ENCODE results near the gene CA5A. TPM values are rescaled to one million over a fixed set of nuclear protein-coding genes. Genes with fewer than 3 reads are reported as not detected.

The CA5A gene
- total and polyA plus RNA-seq, 2 of the 13 experiments (the other 11 are each of a cell fraction or from before 2014, with no cell fraction given) = 66.8 to 106 TPM

DNA sequence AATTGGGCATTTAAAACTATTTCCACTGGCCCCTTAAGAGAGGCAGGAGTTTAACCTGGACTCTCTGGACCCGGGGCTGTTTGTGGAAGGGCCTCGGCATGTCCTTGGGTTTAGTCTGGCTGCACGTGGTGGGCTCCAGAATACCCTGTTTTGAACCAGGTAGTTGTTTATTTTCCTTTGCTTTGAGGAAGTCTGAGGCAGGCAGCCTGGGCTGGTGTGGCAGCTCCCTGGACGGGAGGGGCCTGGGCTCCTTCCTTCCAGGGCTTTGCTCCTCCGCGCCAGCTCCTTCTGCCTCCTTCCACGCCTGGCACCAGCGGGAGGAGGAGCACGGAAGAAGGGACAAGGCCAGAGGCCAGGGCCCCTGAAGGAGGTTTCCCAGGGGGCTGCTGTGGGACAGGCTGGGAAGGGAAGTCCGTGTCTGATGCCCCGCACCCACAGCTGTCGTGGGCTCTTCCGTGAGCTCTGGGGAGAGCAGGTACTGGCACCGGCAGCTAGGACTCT lies 30.4 kb upstream of the CA5A start (continued):
- no peak for TF ChIP-seq THYN1 (CRISPR knock-in tag; IDR thresholded peaks at IDR 0.05; ENCODE audit: borderline replicate concordance, low read depth)
- TF ChIP-seq NCOA2 (CRISPR knock-in tag; IDR thresholded peaks at IDR 0.05) = 0 out of 2 replicates have a peak, but pooled peaks have one; percentile 16
- peak; percentile 68 for TF ChIP-seq SALL1 (CRISPR knock-in tag; IDR thresholded peaks at IDR 0.05)
- no peak for TF ChIP-seq FOXM1 (CRISPR knock-in tag; IDR thresholded peaks at IDR 0.05)
- peak; percentile 44; the same call in 1 of the 3 replicates for TF ChIP-seq MXI1 (IDR thresholded peaks at IDR 0.05; ENCODE audit: borderline replicate concordance, low read depth, low read length)
- no peak for TF ChIP-seq TFAP4 (IDR thresholded peaks at IDR 0.05; ENCODE audit: borderline replicate concordance, low read depth)
- no peak for TF ChIP-seq SRSF9 (IDR thresholded peaks at IDR 0.05; ENCODE audit: borderline replicate concordance, insufficient read depth, low read depth, low read length, poor library complexity, severe bottlenecking)
- no peak for TF ChIP-seq EED (CRISPR knock-in tag; IDR thresholded peaks at IDR 0.05)
- TF ChIP-seq KLF11 (CRISPR knock-in tag; IDR thresholded peaks at IDR 0.05) = peak; percentile 36; the same call in 1 of the 2 replicates
- TF ChIP-seq DRAP1 (CRISPR knock-in tag; IDR thresholded peaks at IDR 0.05) = no peak
- no peak for TF ChIP-seq PHF21A (CRISPR knock-in tag; IDR thresholded peaks at IDR 0.05)
- TF ChIP-seq GMEB2 (CRISPR knock-in tag; IDR thresholded peaks at IDR 0.05; ENCODE audit: low read depth) = no peak
- TF ChIP-seq, protein P1, sequence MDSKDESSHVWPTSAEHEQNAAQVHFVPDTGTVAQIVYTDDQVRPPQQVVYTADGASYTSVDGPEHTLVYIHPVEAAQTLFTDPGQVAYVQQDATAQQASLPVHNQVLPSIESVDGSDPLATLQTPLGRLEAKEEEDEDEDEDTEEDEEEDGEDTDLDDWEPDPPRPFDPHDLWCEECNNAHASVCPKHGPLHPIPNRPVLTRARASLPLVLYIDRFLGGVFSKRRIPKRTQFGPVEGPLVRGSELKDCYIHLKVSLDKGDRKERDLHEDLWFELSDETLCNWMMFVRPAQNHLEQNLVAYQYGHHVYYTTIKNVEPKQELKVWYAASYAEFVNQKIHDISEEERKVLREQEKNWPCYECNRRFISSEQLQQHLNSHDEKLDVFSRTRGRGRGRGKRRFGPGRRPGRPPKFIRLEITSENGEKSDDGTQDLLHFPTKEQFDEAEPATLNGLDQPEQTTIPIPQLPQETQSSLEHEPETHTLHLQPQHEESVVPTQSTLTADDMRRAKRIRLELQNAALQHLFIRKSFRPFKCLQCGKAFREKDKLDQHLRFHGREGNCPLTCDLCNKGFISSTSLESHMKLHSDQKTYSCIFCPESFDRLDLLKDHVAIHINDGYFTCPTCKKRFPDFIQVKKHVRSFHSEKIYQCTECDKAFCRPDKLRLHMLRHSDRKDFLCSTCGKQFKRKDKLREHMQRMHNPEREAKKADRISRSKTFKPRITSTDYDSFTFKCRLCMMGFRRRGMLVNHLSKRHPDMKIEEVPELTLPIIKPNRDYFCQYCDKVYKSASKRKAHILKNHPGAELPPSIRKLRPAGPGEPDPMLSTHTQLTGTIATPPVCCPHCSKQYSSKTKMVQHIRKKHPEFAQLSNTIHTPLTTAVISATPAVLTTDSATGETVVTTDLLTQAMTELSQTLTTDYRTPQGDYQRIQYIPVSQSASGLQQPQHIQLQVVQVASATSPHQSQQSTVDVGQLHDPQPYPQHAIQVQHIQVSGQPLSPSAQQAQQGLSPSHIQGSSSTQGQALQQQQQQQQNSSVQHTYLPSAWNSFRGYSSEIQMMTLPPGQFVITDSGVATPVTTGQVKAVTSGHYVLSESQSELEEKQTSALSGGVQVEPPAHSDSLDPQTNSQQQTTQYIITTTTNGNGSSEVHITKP (CRISPR knock-in tag; IDR thresholded peaks at IDR 0.05; ENCODE audit: low read depth) = peak; percentile 51; the same call in 1 of the 2 replicates
- TF ChIP-seq ZFP1 (CRISPR knock-in tag; IDR thresholded peaks at IDR 0.05) = no peak
- no peak for TF ChIP-seq ZNF850 (CRISPR knock-in tag; conservative IDR thresholded peaks at IDR 0.05)
- peak; percentile 75; the same call in 1 of the 2 replicates for TF ChIP-seq GATAD2A (CRISPR knock-in tag; IDR thresholded peaks at IDR 0.05)
- no peak for TF ChIP-seq ZNF503 (CRISPR knock-in tag; IDR thresholded peaks at IDR 0.05)
- no peak for TF ChIP-seq MTF2 (CRISPR knock-in tag; IDR thresholded peaks at IDR 0.05; ENCODE audit: borderline replicate concordance)
- TF ChIP-seq ZBTB21 (CRISPR knock-in tag; IDR thresholded peaks at IDR 0.05) = no peak
- no peak for TF ChIP-seq ATF3 (CRISPR knock-in tag; IDR thresholded peaks at IDR 0.05)
- TF ChIP-seq ARNT2 (CRISPR knock-in tag; IDR thresholded peaks at IDR 0.05; ENCODE audit: low read depth) = no peak
- TF ChIP-seq MEF2D (CRISPR knock-in tag; IDR thresholded peaks at IDR 0.05) = no peak
- no peak for TF ChIP-seq KLF9 (CRISPR knock-in tag; IDR thresholded peaks at IDR 0.05; ENCODE audit: low read depth)
